IPS DF 6.9 (cell line): ENCODE results near the gene CPO.

Experiments
- DNase-seq: peaks from one replicate; pipeline ENCODE4 v3.0.0-alpha.2; 2013; ENCODE audit warnings: low read depth, low spot score
- H3K27ac ChIP-seq: one replicate; pipeline ENCODE4 v1.5.1; 2013; ENCODE audit warnings: low read length, control low read depth
- H3K27me3 ChIP-seq: 2 replicates; pipeline ENCODE4 v1.6.1; 2013; ENCODE audit warnings: mild to moderate bottlenecking, low read length; ENCODE audit not compliant: control insufficient read depth, insufficient read depth
- H3K36me3 ChIP-seq: 2 replicates; pipeline ENCODE4 v1.6.1; 2013; ENCODE audit warnings: low read length; ENCODE audit not compliant: control insufficient read depth, insufficient read depth
- H3K4me1 ChIP-seq: 2 replicates; pipeline ENCODE4 v1.6.1; 2013; ENCODE audit warnings: low read length; ENCODE audit not compliant: control insufficient read depth, insufficient read depth
- H3K4me3 ChIP-seq: 2 replicates; pipeline ENCODE4 v1.5.1; 2013; ENCODE audit warnings: mild to moderate bottlenecking, low read length
- H3K9me3 ChIP-seq: 2 replicates; pipeline ENCODE4 v1.6.1; 2013; ENCODE audit warnings: low read length, inconsistent platforms; ENCODE audit not compliant: control insufficient read depth, insufficient read depth
- WGBS: extraction: QIAGEN DNeasy Blood & Tissue Kit; methylation state at CpG from one replicate; pipeline ENCODE4 v1.1.7; 2013; ENCODE audit warnings: mixed read lengths, missing lambda C conversion rate; ENCODE audit not compliant: insufficient read length, insufficient coverage; 5-methylcytosine and 5-hydroxymethylcytosine counted together

The CPO gene

DNA sequence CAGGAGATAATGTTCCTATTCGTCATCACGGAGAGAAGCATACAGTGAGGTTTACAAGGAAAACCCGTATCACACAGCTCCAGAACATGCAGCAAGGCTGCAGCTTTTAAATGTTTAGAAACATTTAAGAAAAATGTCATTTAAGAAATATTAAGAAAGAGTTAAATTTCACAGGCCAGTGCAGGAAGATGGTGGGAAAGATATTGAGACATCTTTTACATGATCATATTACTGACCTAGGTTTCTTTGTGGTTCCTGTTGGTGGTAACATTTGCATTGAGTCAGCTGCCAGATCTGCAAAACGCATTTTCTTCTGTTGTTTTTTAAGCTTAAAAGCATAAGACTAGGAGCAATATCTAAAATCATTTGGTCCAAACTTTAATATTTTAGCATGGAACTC is 44.9 kb downstream of the CPO start:
- no peak for DNase-seq
- H3K27ac ChIP-seq, result no peak overlapping the region
- H3K9me3 ChIP-seq, result no peaks in the 10 kb centered on the region
- no peaks in the 10 kb centered on the region for H3K27me3 ChIP-seq
- WGBS, result no CpG with 5 or more reads among the region's 4 CpGs
- no peaks in the 10 kb centered on the region; the same call in 1 of the 2 replicates for H3K4me1 ChIP-seq
- no peak overlapping the region for H3K4me3 ChIP-seq
- no peaks in the 10 kb centered on the region for H3K36me3 ChIP-seq

DNA sequence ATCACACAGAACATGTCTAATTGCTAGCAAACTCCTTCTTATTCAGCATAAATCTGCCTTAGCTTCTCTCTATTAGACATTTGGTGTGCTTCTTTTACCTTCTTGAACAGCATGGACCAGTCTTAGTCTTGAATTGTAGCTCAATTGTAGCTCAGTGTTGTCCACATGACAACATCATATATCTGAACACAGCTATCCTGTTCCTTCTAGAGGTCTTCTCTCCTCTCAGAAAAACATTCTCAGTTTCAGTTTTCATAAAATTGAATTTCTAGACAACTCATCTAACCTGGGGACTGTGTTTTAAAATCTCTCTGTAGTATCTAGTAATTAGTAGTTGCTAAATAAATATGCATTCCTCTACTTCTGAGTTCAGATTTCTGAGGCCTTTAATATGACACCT is 47.6 kb downstream of the CPO start:
- no peaks in the 10 kb centered on the region; the same call in 1 of the 2 replicates for H3K4me1 ChIP-seq
- H3K4me3 ChIP-seq, result no peak overlapping the region
- H3K9me3 ChIP-seq, result no peaks in the 10 kb centered on the region
- H3K36me3 ChIP-seq, result no peaks in the 10 kb centered on the region
- DNase-seq, result no peak
- no peak overlapping the region for H3K27ac ChIP-seq
- H3K27me3 ChIP-seq, result no peaks in the 10 kb centered on the region

DNA sequence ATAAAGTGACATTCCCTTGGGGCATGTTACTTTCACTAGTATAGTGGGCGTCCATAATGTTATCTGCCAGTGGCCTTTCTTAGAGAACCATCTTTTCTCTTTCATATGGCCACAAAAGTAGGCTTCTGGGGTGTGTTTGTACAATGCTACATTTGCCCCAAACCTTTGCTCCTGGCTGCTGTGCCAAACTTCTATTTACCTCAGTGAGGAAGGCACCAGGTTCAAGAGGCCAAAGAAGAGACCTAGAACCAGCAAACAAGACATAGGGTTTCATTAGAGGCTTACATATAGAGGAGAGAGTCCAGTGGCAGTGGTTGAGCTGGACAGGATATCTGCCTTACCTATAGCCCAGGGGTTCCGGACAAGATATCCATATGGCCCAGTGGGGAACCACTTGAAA is 48.5 kb downstream of the CPO start:
- WGBS, result no CpG with 5 or more reads among the region's 2 CpGs
- Histone ChIP-seq H3K4me3 (no peak overlapping the region), H3K27ac (no peak overlapping the region), H3K36me3 (no peaks in the 10 kb centered on the region), H3K4me1 (no peaks in the 10 kb centered on the region), H3K9me3 (no peaks in the 10 kb centered on the region), H3K27me3 (no peaks in the 10 kb centered on the region)
- no peak for DNase-seq

DNA sequence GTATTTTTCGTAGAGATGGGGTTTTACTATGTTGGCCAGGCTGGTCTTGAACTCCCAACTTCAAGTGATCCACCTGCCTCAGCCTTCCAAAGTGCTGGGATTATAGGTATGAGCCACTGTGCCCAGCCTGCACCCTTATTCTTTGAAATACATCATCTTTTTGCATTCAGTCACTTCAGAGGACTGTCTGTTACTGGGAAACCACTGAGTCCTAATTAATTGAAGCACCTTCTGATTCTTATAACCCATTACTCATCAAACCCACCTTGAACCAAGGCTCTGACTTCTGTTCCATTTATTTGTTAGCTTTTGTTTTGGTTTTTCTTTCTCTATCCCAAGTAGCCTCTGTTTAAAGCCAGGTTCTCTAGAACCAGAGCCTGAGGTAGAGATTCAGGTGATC is 49.6 kb downstream of the CPO start:
- Histone ChIP-seq H3K4me1 (no peaks in the 10 kb centered on the region), H3K36me3 (no peaks in the 10 kb centered on the region), H3K4me3 (no peak overlapping the region), H3K27ac (no peak overlapping the region), H3K27me3 (no peaks in the 10 kb centered on the region), H3K9me3 (no peaks in the 10 kb centered on the region)
- no CpG with 5 or more reads among the region's 1 CpG for WGBS
- DNase-seq, result no peak

DNA sequence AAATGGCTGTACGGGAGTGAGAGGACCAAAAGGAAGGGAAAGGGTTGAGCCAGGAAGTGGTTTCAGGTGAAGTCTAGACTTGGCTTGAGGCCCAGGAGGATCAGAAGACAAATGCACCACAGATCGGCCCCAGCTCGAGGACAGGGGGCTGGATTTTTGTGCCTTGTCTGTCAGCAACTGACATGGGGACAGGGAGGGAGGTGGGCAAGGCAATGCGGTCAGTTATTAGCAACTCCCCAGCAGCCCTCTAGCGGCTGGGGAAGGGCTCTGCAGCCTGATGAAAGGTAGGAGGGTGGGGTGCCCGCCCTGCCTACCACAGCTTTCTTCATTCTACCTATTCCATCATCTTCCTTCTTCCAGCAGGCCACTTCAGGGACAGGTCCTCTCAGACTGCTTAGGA is 50.0 kb downstream of the CPO start:
- Histone ChIP-seq H3K27me3 (no peaks in the 10 kb centered on the region), H3K9me3 (no peaks in the 10 kb centered on the region), H3K4me1 (no peaks in the 10 kb centered on the region), H3K36me3 (no peaks in the 10 kb centered on the region), H3K27ac (no peak overlapping the region), H3K4me3 (no peak overlapping the region)
- no CpG with 5 or more reads among the region's 6 CpGs for WGBS
- no peak for DNase-seq

DNA sequence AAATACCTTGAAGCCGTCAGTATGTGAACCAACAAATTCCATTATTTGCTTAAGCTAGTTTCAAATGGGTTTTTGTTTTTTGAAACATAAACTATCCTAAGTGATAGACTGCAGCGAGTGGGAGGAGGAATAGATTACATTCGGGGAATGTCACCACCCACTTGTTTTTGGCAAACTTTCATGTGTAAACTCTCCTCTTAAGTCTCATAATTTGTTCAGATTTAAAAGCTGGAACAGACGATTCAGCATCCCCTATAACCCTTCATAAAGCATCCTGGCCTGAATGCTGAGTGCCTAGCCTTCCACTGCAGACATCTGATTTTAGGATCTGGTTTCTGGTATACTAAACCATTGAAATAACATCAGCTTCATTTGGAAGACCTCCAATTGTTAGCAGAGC is 51.0 kb downstream of the CPO start:
- Histone ChIP-seq H3K27me3 (no peaks in the 10 kb centered on the region), H3K4me1 (no peaks in the 10 kb centered on the region), H3K9me3 (no peaks in the 10 kb centered on the region), H3K4me3 (no peak overlapping the region), H3K36me3 (no peaks in the 10 kb centered on the region), H3K27ac (no peak overlapping the region)
- WGBS, result no CpG with 5 or more reads among the region's 4 CpGs
- no peak for DNase-seq

DNA sequence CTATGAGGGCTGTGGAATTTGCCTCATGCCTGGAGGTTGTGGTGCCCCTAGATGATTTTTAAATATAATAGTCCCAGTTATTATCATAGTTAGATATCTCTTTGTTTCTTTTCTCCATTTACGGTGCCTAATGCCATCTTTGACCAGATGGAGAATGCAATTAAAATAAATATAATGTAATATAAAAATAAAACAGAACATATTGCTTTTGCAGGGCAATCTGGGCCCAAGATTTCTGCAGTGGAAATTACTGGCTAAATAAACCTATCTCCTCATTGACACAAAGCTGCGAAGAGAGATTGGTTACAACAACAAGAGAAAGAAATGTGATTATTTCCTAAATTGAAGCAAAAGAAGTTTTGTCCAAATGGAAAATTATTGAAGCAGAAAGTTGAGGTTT is 51.8 kb downstream of the CPO start:
- Histone ChIP-seq H3K27ac (no peak overlapping the region), H3K4me3 (no peak overlapping the region), H3K36me3 (no peaks in the 10 kb centered on the region), H3K27me3 (no peaks in the 10 kb centered on the region), H3K9me3 (no peaks in the 10 kb centered on the region), H3K4me1 (no peaks in the 10 kb centered on the region)
- DNase-seq, result no peak
- WGBS, result no CpG with 5 or more reads among the region's 2 CpGs

DNA sequence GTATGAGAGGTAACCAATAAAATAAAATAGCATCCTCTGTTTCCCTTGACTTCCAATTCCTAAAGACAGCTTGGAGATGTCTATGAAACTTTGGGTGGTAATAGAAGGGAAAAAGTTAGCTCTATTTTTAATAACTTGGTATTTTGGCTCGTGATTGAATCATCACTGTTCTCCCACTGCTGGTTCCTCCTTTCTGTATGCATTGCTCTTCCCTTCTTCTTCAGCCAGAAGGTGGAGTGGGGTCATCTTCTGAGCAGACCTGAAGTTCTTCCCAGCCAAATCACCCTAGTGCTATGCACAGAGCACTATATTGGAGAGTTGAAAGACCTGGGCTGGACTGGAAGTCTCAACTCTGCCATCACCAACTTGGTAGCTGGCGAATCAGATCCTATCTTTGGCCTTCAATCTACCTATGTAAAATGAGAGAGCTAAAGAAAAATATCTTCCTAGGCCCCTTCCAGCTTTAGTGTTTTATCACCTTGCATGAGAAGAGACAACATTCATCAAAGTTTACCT is 54.1 kb downstream of the CPO start:
- Histone ChIP-seq H3K4me3 (no peak overlapping the region), H3K27me3 (no peaks in the 10 kb centered on the region), H3K36me3 (no peaks in the 10 kb centered on the region), H3K27ac (no peak overlapping the region), H3K4me1 (no peaks in the 10 kb centered on the region), H3K9me3 (no peaks in the 10 kb centered on the region)
- no peak for DNase-seq
- no CpG with 5 or more reads among the region's 2 CpGs for WGBS

DNA sequence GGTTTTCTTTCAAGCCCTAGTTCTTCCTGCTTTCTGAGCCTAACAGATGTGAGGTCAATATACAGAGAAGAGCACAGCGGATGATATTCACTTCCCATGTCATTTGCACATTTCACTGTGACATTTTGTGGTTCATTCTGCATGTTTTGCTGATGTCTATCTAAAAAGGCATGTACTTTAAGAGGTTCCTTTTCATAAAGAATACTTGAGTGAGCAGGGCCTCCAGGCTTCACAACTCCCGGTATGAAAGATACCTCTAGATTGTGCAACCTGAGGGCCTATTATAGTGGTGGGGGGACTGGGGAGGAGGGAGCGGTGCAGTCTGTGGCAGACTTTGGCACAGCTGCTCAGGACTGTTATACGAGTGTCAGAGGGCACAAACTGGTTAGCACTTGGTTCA is 54.6 kb downstream of the CPO start:
- H3K36me3 ChIP-seq, result no peaks in the 10 kb centered on the region
- no CpG with 5 or more reads among the region's 4 CpGs for WGBS
- no peak overlapping the region for H3K4me3 ChIP-seq
- no peaks in the 10 kb centered on the region for H3K9me3 ChIP-seq
- no peak for DNase-seq
- no peak overlapping the region for H3K27ac ChIP-seq
- no peaks in the 10 kb centered on the region for H3K4me1 ChIP-seq
- no peaks in the 10 kb centered on the region for H3K27me3 ChIP-seq

DNA sequence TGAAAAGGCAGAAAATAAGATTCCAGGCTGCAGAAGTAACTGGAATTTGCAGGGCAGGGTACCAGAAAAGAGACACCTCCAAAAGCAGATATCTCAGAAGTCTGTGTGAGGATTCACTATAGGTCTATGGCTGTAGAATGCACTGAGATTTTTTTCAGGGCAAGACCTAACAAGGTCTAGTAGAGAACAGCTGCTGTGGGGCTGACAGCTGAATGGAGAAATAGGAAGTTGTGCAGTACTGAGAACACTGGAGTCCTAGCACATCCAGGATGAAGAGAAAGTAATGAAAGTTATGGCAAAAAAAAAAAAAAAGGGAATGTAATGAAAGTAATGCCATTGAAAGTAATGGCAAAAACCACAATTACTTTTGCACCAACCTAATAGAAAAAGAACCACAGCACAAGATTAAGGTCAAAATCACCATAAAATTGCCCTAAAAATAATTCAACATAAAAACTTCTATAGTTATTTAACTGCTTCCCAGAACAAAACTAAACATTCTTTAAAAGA is 57.3 kb downstream of the CPO start:
- DNase-seq, result no peak
- Histone ChIP-seq H3K4me3 (no peak overlapping the region), H3K27me3 (no peaks in the 10 kb centered on the region), H3K9me3 (no peaks in the 10 kb centered on the region), H3K4me1 (no peaks in the 10 kb centered on the region), H3K27ac (no peak overlapping the region), H3K36me3 (no peaks in the 10 kb centered on the region)

DNA sequence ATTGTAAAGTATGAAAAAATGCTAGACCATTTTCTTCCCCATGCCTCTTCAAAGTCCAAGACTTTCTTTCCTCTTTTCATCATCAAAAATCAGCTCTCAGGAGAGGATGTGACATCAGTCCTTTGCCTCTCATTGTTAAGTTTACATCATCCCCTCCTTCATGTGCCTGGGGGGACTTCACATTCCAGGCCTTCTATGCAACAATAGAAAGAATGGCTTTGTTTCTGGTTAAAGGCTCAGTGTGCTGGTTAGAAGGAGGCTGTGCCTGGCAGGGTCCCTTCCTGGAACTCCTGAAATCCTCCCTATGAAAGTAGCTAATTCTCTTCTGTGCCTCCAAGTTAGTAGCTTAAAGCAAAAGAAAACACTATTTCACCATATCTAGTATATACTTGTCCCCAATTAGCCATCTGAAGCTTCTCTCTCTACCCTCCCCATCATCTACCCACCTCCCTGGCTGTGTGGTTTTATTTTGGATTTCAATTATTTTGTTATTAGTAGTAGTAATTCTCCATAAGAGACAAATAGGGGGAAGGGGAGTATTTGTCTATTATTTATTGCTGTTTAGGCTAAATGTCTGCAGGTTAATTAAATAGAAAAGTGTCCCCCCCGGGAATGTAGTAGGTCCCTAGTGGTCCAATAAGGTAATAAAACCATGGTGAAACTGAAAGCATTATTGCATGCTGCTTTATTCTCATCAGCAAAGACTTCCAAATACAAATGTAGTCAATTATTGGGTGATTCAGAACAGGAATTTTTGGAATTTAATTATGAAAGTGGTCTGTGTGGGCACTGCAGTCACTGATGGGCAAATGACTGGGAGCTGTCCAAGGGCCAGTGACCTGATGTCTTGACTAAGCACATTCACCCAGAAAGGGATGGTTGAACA is 69.0 kb downstream of the CPO start:
- Histone ChIP-seq H3K4me3 (no peak overlapping the region), H3K27me3 (no peaks in the 10 kb centered on the region), H3K36me3 (no peaks in the 10 kb centered on the region), H3K9me3 (no peaks in the 10 kb centered on the region), H3K4me1 (peaks cover 3% of the 10 kb centered on the region; the same call in 1 of the 2 replicates), H3K27ac (no peak overlapping the region)
- DNase-seq, result peak; percentile 54
- no CpG with 5 or more reads among the region's 1 CpG for WGBS
